Peyer's patch (tissue), 4 donors: ENCODE data around the gene CDC73.

Source experiments
- POLR2A ChIP-seq, 2 donors: fragments of 450-650 bp; IDR thresholded peaks; one replicate each; pipeline ENCODE4 v1.5.1; 2017; ENCODE audit warnings: antibody characterized with exemption in 2 of 2, mild to moderate bottlenecking in 2 of 2, moderate library complexity in 2 of 2
- TF ChIP-seq, protein P1 (sequence below), 6 experiments: fragments of 450-650 bp in 4 of 6; fragments of 200-600 bp in 2 of 6; sonication (generic) in 1 of 6; IDR thresholded peaks; one replicate each; pipeline ENCODE4 v1.5.1; 2017 to 2019; ENCODE audit warnings: antibody characterized with exemption in 6 of 6, mild to moderate bottlenecking in 3 of 6, moderate library complexity in 1 of 6

DNA sequence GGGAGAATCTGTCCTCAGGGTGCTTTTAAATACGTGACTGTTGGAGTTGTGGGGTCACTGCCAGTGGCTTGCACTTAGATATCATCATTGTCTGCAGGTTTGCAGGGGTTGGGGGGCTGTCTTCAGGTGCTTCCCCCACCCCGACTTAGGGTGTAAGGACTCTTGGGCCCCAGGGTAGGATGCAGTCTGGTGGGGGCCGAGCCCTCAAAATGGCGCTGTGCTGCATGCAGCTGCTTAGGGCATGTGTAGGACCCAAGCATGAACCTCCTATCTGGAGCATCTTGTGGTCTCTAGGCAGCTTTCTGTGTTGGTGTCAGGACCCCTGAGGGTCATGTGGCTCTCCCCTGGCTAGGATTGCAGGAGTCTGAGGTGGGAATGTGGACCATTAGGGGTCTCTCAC lies 120.2 kb downstream of the CDC73 start:
- TF ChIP-seq, protein P1, sequence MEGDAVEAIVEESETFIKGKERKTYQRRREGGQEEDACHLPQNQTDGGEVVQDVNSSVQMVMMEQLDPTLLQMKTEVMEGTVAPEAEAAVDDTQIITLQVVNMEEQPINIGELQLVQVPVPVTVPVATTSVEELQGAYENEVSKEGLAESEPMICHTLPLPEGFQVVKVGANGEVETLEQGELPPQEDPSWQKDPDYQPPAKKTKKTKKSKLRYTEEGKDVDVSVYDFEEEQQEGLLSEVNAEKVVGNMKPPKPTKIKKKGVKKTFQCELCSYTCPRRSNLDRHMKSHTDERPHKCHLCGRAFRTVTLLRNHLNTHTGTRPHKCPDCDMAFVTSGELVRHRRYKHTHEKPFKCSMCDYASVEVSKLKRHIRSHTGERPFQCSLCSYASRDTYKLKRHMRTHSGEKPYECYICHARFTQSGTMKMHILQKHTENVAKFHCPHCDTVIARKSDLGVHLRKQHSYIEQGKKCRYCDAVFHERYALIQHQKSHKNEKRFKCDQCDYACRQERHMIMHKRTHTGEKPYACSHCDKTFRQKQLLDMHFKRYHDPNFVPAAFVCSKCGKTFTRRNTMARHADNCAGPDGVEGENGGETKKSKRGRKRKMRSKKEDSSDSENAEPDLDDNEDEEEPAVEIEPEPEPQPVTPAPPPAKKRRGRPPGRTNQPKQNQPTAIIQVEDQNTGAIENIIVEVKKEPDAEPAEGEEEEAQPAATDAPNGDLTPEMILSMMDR (IDR thresholded peaks at IDR 0.05) = no peak
- TF ChIP-seq POLR2A (IDR thresholded peaks at IDR 0.05) = no peak
